ENCODE measurements around the gene NTF4. TPM values are rescaled to one million over a fixed set of nuclear protein-coding genes. Genes with fewer than 3 reads are reported as not detected.

Gene NTF4, protein sequence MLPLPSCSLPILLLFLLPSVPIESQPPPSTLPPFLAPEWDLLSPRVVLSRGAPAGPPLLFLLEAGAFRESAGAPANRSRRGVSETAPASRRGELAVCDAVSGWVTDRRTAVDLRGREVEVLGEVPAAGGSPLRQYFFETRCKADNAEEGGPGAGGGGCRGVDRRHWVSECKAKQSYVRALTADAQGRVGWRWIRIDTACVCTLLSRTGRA
- total RNA-seq (2022) (9.1 and 10.2 TPM in 2 replicates), Bru-seq, nascent RNA (percentile 59 among the genes with signal in this experiment), BruChase-seq, experiment 1, labeled RNA remaining after a 2-hour chase (percentile 56 among the genes with signal in this experiment), BruChase-seq, experiment 2, labeled RNA remaining after a 6-hour chase (percentile 69 among the genes with signal in this experiment)
- long read RNA-seq, partial matches to known transcripts: 0 of 1 reads
- long read RNA-seq, other reads (novel, unspliced or antisense): 1 of 1 reads

DNA sequence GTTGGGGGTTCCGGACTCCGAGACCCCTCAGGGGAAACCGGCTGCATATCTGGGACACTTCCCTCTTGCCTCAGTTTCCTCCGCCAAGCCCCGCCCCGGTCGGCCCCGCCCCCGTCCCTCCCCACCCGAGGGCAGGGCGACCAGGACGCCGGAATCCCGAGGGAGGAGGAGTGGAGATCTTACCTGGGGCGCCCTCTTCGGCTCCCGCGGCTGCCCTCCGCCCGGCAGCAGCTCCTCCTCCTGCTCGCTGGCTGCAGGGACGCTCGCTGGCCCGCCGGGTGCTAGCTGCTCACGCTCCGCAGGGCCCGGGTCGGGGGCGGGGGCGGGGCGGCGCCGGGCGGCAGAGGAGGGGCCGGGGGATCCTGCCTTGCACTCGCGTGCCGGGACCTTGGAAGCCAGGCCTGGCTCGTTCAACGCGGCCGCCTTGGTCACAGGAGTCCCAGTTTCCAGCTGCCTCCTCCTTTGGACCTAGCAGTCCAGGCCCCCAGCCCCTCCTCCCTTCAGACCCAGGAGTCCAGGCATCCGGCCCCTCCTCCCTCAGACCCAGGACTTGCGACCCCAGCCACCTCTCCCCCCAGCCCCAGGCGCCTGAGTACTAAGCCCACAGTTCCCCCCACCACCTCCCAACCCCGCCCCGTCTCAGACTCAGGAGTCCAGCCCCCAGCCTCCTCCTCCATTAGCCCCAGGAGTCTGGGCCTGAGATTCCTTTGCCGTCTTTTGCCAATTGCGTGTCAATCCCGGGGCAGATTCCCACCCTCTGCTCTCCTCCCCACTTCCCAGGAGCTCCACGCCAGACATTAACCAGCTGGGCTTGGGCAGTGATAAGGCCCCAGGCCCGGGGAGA lies at the start of gene NTF4:
Gene NTF4 (minus strand): TSS at position 51 of the 844 bp plus-strand sequence. CDS start 2,821 bp downstream, outside the sequence.
- Mint-ChIP-seq H3K9me3 (ENCODE audit: unreplicated experiment) (peaks cover 18% of the 10 kb centered on the region), H3K27ac (ENCODE audit: unreplicated experiment) (peak within 1 kb of the TSS; percentile 73), H3K27me3 (ENCODE audit: insufficient read depth, unreplicated experiment) (no peaks in the 10 kb centered on the region), H3K36me3 (ENCODE audit: insufficient read depth, unreplicated experiment) (peaks cover 9% of the 10 kb centered on the region), H3K4me1 (ENCODE audit: low read depth, unreplicated experiment) (peaks cover 26% of the 10 kb centered on the region), H3K4me3 (ENCODE audit: unreplicated experiment) (peak within 1 kb of the TSS; percentile 71)
- peak; percentile 92 for DNase-seq
- peak in 1 of 2 experiments; percentile 29 for TF ChIP-seq CTCF (IDR thresholded peaks at IDR 0.05; ENCODE audit: insufficient read depth in 1 of 2, low read depth in 1 of 2, low read length in 1 of 2, severe bottlenecking in 1 of 2, unreplicated experiment in 1 of 2)
- no peaks in the 10 kb centered on the region for H3K9me3 ChIP-seq
- POLR2A ChIA-PET: interaction anchor here (0.6 to 1.2 kb wide), 7 partner anchors 9 to 279 kb away, joined by 3 to 8 read pairs (median 3); partner anchors contain the start of genes GYS1 and RUVBL2
- peaks cover 34% of the 10 kb centered on the region for H3K4me1 ChIP-seq
- CTCF ChIA-PET: interaction anchor here (0.6 to 1.8 kb wide), 11 partner anchors 9 to 1292 kb away, joined by 4 to 16 read pairs (median 5); partner anchors contain the start of genes AP2A1, GYS1 and RUVBL2
- no peaks in the 10 kb centered on the region for H3K36me3 ChIP-seq (ENCODE audit: control insufficient read depth, insufficient read depth, low read length)
- no TSS peak for BruUV-seq (replicated peaks)
- intact Hi-C loops (cut with micrococcal nuclease; ENCODE audit: unreplicated experiment): loop anchor here (2.0 kb wide), 1 partner anchor 20 kb away; the partner anchor contains the start of gene SNRNP70
- no peaks in the 10 kb centered on the region for H3K27me3 ChIP-seq (replicated peaks; ENCODE audit: control insufficient read depth, insufficient read depth, low read length)
- peak within 1 kb of the TSS; percentile 38 for H3K4me3 ChIP-seq (ENCODE audit: low read depth, low read length)

DNA sequence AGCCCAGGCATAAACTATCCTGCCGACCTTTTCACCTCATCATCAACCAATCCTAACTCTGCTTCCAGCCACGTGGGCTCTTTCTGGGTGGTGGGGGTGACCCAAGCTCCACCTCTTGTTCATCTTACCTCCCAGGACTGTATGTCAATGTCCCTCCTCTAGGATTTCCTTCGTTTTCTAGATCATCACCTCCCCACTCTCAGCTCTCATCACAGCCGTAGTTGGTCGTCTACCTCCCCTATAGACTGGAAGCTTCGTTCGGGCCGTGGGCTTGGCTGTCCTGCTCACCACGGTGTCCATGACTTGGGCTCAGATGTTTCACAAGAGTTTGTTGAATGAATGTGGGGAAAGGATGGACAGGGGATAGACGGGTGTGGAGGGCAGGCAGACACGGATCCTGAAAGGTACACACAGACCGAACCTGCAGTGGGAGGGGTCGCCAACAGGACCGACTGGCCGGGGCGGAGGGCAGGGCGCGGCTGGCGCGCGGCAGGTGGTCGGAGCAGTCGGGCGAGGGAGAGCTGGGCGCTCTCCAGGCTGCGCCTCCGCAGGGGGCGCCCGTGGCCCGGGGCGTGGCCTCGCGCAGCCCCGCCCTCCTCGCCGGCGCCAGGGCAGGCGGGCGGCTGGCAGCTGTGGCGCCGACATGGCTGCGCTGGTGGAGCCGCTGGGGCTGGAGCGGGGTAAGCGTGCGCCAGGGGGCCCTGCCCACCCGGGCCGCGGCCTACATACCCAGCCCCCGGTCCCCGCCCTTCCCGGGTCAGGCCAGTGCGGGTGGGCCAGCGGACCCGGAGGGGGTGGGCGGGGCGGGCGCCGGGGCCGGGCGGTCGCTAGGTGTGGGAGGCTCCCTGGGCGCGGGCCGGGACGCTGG lies 49.4 kb upstream of the NTF4 start, which contains the start of gene LIN7B:
Gene LIN7B (plus strand): TSS at position 609 of the 868 bp plus-strand sequence. CDS start 35 bp downstream, at position 644.
- Mint-ChIP-seq H3K27me3 (ENCODE audit: insufficient read depth, unreplicated experiment) (no peaks in the 10 kb centered on the region), H3K4me1 (ENCODE audit: low read depth, unreplicated experiment) (peaks cover 32% of the 10 kb centered on the region), H3K36me3 (ENCODE audit: insufficient read depth, unreplicated experiment) (peaks cover 27% of the 10 kb centered on the region), H3K27ac (ENCODE audit: unreplicated experiment) (peak within 1 kb of the TSS; percentile 64), H3K4me3 (ENCODE audit: unreplicated experiment) (peak within 1 kb of the TSS; percentile 95), H3K9me3 (ENCODE audit: unreplicated experiment) (no peaks in the 10 kb centered on the region)
- POLR2A ChIA-PET: interaction anchor here (0.5 to 1.9 kb wide), 6 partner anchors 12 to 339 kb away, joined by 3 to 13 read pairs (median 4); partner anchors contain the start of genes ALDH16A1 and RUVBL2
- CTCF ChIA-PET: interaction anchor here (0.6 to 3.0 kb wide), 18 partner anchors 9 to 1677 kb away, joined by 3 to 54 read pairs (median 5); partner anchors contain the start of genes BAX, CGB7, GYS1 and RUVBL2
- peak; percentile 73 to 92 for DNase-seq
- Histone ChIP-seq H3K36me3 (ENCODE audit: control insufficient read depth, insufficient read depth, low read length) (no peaks in the 10 kb centered on the region), H3K9me3 (no peaks in the 10 kb centered on the region), H3K4me1 (peaks cover 18% of the 10 kb centered on the region), H3K4me3 (ENCODE audit: low read depth, low read length) (peak within 1 kb of the TSS; percentile 92), H3K27me3 (replicated peaks; ENCODE audit: control insufficient read depth, insufficient read depth, low read length) (no peaks in the 10 kb centered on the region)
- TF ChIP-seq CTCF (IDR thresholded peaks at IDR 0.05; ENCODE audit: insufficient read depth in 1 of 2, low read depth in 1 of 2, low read length in 1 of 2, severe bottlenecking in 1 of 2, unreplicated experiment in 1 of 2): peak; percentile 42 to 62
- BruUV-seq (replicated peaks): no TSS peak
- intact Hi-C loops (cut with micrococcal nuclease; ENCODE audit: unreplicated experiment): no loop called here

Data from Caco-2 (cell line).